DOHH2 (cell line): Measurements from ENCODE around the gene CABLES1.
"Not testable (repeated sequence)": the region's sequence is repeated elsewhere in the genome, so short reads cannot be mapped to it uniquely, and the experiment has no call there.

Source experiments
- CTCF ChIP-seq: fragments of 200-600 bp; sonication (generic); IDR thresholded peaks from one replicate; pipeline ENCODE4 v1.5.1; 2014; ENCODE audit warnings: antibody characterized with exemption, mild to moderate bottlenecking, low read depth, low read length; ENCODE audit not compliant: poor library complexity, severe bottlenecking
- EZH2phosphoT487 ChIP-seq: fragments of 200-600 bp; sonication (generic); IDR thresholded peaks from 2 replicates; pipeline ENCODE4 v1.6.1; 2017; ENCODE audit warnings: borderline replicate concordance, mild to moderate bottlenecking, antibody characterized with exemption, low read length, moderate library complexity, mixed read lengths

- not testable (repeated sequence) for TF ChIP-seq CTCF, EZH2phosphoT487
Observed at GRCh38 chr18:23158884-23159283, 23.6 kb downstream of the CABLES1 start.
